IPS DF 19.7 (cell line): ENCODE measurements around the gene POLR3B.

Experiments used
- DNase-seq: peaks from one replicate; pipeline ENCODE4 v3.0.0-alpha.2; 2013; ENCODE audit warnings: low read depth, low spot score

The POLR3B gene

GRCh38 chr12:106412563-106412962 lies 55.0 kb downstream of the POLR3B start:
- no peak for DNase-seq

GRCh38 chr12:106415134-106415533 lies 57.6 kb downstream of the POLR3B start:
- no peak for DNase-seq

GRCh38 chr12:106416273-106416672 lies 58.7 kb downstream of the POLR3B start:
- no peak for DNase-seq

DNA sequence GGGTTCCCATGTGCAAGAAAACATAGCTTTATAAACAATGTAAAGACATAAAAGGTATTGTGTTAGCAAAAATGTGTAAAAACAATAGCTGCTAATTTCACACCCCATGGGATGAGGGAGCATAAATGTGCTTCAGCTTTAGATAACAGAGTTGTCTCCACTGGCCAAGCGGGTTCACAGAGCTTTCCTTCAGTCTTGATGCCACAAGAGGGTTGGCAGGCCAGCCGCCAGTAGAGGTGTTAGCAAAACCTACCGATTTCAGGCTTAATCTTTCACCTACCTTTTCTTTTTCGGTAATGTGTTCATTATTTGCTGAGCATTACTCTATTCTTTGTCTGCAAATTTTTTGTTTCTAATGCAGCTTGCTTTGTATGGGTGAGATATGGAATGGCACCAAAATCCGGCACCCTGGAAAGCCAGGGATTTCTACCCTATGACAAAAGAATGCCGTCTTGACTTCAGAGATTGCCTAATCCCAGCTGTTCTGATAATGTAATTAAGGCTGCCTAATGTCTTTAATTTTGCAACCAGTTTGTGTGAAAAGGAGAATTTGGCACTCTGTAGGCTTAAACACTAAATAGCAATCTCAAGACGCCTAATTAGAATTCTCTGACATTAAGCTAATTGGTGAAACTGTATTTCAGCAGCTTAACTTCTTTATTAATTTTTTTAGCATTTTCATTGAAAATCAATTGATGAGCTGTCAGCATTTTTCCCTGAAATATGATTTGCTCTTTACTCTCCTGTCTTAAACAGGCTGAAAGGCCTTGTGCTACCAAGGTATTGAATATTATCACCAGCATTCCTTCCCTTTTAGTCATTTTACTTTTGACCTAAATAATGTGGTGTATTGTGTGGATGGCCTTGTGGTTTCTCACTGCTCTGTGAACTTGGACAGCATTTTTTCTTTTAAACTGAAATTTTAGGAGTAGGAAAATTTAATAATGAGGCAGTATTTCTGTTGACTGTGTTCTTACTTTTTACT lies 60.7 kb downstream of the POLR3B start:
- DNase-seq = no peak

- DNase-seq = no peak
These were observed 61.4 kb downstream of the POLR3B start for GRCh38 chr12:106418970-106419369.

GRCh38 chr12:106423291-106423690 lies 65.7 kb downstream of the POLR3B start:
- DNase-seq = no peak

- no peak for DNase-seq
These were observed 67.6 kb downstream of the POLR3B start for GRCh38 chr12:106425061-106425702.

DNA sequence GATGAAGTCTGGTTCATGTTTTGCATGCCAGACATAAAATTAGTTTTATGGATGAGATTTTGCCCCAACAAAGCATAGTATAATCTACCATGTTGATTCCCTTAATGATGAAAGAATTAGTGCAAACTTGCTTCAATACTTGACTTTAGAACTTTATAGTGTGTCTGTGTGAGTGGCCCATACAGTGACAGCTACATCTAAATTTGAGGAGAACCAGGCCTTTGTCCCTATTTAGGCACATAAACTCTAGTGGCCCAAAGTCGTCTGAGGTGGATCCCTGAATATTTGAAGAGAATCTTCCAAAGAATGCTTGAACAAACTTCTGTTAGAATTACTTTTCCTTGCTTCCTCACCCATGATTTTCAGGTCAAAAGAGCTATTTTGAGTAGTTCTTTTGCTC lies 70.4 kb downstream of the POLR3B start:
- DNase-seq = no peak

DNA sequence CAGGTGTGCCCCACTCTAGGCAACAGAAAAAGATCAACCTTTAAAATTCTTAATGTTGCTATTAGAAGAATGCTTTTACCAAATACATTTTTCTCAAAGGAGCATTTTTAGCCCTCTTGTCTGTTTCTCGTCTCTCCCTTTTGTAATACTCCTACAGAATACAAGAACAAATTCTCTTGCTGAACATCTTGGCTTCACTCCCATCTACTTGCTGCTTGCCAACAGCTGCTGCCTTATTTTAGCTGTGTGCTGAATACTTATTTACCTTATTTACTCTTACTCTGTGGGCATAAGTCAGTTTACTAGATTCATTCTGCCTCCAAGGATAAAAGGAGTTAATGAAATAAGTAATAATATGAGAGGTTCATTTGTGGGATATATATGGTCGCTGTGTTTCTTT lies 70.8 kb downstream of the POLR3B start:
- DNase-seq = no peak

DNA sequence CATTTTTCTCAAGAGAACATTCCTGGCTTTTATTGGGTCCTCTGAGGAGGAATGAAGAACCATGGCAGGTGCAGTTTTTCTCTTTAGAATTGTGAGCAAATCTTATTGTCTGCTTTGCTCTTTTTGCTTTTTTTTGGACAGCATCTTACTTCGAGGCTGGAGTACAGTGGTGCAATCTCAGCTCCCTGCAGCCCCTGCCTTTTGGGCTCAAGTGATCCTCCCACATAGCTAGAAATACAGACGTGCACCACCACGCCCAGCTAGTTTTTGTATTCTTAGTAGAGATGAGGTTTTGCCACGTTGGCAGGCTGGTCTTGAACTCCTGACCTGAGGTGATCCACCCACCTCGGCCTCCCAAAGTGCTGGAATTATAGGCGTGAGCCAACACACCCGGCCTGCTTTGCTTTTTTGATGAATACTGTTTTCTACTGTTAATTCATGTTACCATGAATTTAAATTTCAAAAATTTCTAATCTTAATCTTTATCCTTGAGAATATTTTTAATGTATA lies 71.5 kb downstream of the POLR3B start:
- DNase-seq = no peak

DNA sequence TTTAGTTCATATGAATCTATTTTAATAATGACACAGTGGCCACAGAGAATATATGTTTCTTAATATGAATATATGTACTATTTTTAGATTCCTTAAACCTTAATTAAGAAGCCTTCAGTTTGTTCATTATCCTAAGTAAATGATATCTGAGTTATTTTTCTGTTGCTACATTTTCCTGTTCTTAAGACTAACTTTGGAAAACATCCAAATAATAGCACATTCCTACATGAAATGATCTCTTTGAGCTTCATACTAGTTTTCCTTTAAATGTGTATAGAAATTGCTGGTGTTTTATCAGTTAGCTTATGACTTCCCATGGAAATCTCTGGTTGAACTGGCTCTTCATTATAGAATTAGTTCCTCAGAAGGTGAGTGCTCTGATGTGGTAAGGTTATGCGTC lies 72.1 kb downstream of the POLR3B start:
- DNase-seq = no peak

- no peak for DNase-seq
These were observed 74.4 kb downstream of the POLR3B start for GRCh38 chr12:106431839-106432411.

GRCh38 chr12:106433055-106433454 lies 75.5 kb downstream of the POLR3B start:
- DNase-seq = no peak

GRCh38 chr12:106434526-106434925 lies 77.0 kb downstream of the POLR3B start:
- no peak for DNase-seq

DNA sequence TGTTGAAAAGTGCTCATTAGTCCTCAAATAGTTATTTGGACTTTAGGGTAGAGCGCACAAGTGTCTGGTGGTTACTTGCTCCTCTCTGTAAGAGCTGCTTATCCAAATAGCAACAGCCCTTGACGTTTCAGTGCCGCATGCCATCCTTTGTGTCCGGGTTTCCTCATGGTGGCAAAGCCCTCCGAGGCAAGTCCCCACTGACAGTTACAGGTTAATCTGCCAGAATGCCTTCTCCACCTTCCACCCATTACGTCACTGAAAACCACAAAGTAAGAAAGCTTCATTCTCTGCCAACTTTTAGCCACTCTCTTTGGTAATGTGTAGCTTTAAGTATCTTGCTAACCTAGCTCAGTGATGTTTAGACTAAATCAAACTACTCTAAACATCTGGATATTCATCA lies 78.6 kb downstream of the POLR3B start:
- no peak for DNase-seq

GRCh38 chr12:106442575-106442974 lies 85.0 kb downstream of the POLR3B start:
- DNase-seq = no peak

DNA sequence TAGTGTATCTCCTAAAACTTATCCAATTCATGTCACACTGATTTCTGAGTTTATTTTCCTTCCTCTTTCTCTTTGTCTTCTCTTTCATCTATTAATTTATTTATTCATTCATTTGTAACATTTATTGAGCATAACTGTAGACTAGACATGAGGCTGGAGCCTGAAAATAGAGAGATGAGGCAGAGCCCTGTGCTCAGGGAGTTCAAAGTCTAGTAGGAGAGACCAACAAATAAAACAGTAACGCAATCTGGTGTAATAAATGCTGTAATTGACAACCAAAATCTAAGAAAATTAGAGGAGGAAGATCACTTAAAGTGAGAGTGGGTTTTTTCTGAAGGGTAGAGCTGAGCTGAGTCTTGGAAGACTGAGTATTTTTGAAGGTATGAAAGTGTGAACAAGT lies 87.5 kb downstream of the POLR3B start:
- DNase-seq = no peak

DNA sequence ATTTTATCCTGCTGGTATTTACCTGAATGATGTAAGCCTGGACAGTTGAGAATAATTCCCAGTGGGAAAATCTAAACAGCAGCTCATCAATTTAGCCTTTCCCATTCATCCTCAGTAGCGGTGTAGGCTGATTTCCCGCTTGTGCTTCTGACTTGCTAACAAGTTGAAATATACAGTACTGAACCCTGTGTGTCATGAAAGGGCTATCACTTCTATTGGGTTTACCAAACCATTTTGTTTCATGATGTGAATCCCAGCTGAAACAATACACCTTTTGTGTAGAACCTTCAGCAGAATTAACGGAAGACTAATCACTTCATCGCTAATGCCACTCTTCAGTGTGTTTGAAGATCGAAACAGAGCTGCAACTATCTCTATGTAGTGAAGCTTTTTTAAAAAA lies 88.4 kb downstream of the POLR3B start:
- no peak for DNase-seq

DNA sequence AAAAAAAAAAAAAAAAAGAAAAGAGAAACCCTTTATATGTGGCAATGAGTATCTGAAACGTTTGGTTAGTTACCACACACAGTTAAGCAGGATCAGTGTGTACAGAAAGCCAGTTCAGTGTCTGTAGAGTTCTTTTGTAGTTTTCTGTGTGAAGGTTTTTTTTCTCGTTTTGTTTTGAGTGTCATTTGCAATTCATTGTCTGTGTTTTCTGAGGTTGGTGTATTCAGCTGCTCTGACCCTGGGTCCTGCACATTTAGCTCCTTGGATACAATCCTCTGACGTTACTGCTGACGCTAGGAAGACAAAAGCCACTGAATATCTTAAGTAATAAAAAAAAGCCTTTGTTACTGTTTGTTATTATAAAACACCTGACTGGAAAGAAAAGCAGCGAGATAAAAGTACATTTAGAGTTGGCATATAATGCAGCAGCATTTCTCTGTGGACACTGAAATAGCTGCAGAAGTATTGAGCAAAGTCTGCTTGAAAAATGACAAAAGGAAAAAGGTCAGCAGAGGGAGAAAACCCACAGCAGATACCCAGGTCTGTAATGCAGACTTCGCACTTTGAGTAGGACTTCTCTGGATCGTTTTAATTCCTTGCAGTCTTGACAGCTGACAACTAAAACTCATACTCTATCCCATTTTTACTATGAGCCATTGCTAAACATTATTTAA lies 89.0 kb downstream of the POLR3B start:
- no peak for DNase-seq

GRCh38 chr12:106452309-106452708 lies 94.8 kb downstream of the POLR3B start:
- DNase-seq = no peak

- DNase-seq = no peak
These were observed 97.6 kb downstream of the POLR3B start for GRCh38 chr12:106455111-106455510.

GRCh38 chr12:106459124-106459523 lies 101.6 kb downstream of the POLR3B start:
- DNase-seq = no peak
